HFFc6 (cell line): ENCODE results near the gene HECW1. TPM values are rescaled to one million over a fixed set of nuclear protein-coding genes. Genes with fewer than 3 reads are reported as not detected.

Experiments used
- DNase-seq: peaks from one replicate; pipeline ENCODE4 v3.0.0-alpha.2; 2018
- H3K27ac Mint-ChIP-seq: 2 replicates; pipeline ENCODE4 v1.8.0; 2020; ENCODE audit warnings: mild to moderate bottlenecking, mixed read lengths
- H3K27me3 Mint-ChIP-seq: 2 replicates; pipeline ENCODE4 v1.8.0; 2021; ENCODE audit warnings: mild to moderate bottlenecking, moderate library complexity, mixed read lengths; ENCODE audit not compliant: insufficient read depth
- H3K36me3 Mint-ChIP-seq: 2 replicates; pipeline ENCODE4 v1.8.0; 2021; ENCODE audit warnings: low read depth, mixed read lengths
- H3K4me1 Mint-ChIP-seq: 2 replicates; pipeline ENCODE4 v1.8.0; 2020; ENCODE audit warnings: low read depth, mixed read lengths
- H3K4me3 Mint-ChIP-seq: 2 replicates; pipeline ENCODE4 v1.8.0; 2020; ENCODE audit warnings: mild to moderate bottlenecking, moderate library complexity, mixed read lengths
- H3K9me3 Mint-ChIP-seq: 2 replicates; pipeline ENCODE4 v1.8.0; 2020; ENCODE audit warnings: mild to moderate bottlenecking, mixed read lengths
- total RNA-seq, 6 experiments: library from RNA; stranded (reverse); fragmentation: NEBNext Ultra II Directional; extraction: Animal tissue kit (Norgen Biotek cat#: 25700); gene quantifications; 2 replicates in 1 of 6; 3 replicates in 5 of 6; pipeline ENCODE4 v1.2.3, GENCODE V29; 2021
- TF ChIP-seq, protein P1 (sequence below): fragments of 200-600 bp; sonication (generic); IDR thresholded peaks from 2 replicates; pipeline ENCODE4 v1.5.0; 2021; ENCODE audit warnings: antibody characterized with exemption, mild to moderate bottlenecking

HECW1 gene
- total RNA-seq, 6 experiments from 2014 or later: 3.4 to 6.5 (median 5.3) TPM

- H3K9me3 Mint-ChIP-seq: no peaks in the 10 kb centered on the region
- no peak overlapping the region for H3K27ac Mint-ChIP-seq
- H3K4me1 Mint-ChIP-seq: peaks cover 9% of the 10 kb centered on the region
- H3K27me3 Mint-ChIP-seq: no peaks in the 10 kb centered on the region
- H3K4me3 Mint-ChIP-seq: no peak overlapping the region
- no peaks in the 10 kb centered on the region for H3K36me3 Mint-ChIP-seq
- DNase-seq: no peak
- TF ChIP-seq, protein P1, sequence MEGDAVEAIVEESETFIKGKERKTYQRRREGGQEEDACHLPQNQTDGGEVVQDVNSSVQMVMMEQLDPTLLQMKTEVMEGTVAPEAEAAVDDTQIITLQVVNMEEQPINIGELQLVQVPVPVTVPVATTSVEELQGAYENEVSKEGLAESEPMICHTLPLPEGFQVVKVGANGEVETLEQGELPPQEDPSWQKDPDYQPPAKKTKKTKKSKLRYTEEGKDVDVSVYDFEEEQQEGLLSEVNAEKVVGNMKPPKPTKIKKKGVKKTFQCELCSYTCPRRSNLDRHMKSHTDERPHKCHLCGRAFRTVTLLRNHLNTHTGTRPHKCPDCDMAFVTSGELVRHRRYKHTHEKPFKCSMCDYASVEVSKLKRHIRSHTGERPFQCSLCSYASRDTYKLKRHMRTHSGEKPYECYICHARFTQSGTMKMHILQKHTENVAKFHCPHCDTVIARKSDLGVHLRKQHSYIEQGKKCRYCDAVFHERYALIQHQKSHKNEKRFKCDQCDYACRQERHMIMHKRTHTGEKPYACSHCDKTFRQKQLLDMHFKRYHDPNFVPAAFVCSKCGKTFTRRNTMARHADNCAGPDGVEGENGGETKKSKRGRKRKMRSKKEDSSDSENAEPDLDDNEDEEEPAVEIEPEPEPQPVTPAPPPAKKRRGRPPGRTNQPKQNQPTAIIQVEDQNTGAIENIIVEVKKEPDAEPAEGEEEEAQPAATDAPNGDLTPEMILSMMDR: no peak
Measured at GRCh38 chr7:43242628-43243255, 130.3 kb downstream of the HECW1 start.

DNA sequence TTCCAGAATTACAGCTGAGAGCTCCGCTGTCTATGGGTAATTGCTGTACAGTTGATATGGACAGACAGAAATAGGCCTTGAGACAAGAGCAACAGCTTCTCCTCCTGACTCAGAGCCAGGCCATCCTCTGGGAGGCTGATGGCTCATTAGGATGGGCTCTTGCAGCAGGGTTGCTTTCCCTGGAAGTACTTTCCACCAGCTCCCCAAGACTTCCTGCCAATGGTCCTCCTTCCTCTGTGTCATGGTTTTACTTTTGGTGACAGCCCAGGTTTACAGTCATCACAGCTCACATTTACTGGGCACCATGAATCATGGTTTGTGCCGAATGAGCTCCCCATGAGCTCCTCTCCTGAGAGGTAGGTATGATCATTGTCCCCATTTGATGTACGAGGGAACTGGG lies 131.8 kb downstream of the HECW1 start:
- peak; percentile 47 for DNase-seq

DNA sequence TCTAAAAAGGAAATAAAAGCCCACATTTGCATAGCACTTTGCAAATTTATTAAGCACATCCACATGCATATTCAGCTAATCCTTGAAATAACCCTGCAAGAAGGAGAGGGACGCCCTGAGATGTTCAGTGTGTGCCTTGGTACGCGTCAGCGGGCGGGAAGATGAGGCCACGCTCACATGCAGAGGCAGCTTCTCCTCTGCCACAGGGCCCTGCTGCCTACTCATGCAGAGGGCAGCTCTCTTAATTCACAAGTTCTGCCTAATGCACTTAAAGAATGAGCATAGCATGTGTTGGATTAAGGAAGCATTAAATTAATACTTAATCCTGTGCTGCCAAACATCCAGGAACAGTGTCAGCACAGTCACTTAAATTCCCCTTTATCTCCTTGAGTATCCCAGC lies 132.3 kb downstream of the HECW1 start:
- no peaks in the 10 kb centered on the region for H3K27me3 Mint-ChIP-seq
- H3K4me3 Mint-ChIP-seq: no peak overlapping the region
- DNase-seq: no peak
- no peaks in the 10 kb centered on the region for H3K36me3 Mint-ChIP-seq
- no peaks in the 10 kb centered on the region for H3K9me3 Mint-ChIP-seq
- TF ChIP-seq, protein P1: no peak
- peak overlapping the region; percentile 47; the same call in 1 of the 2 replicates for H3K27ac Mint-ChIP-seq
- H3K4me1 Mint-ChIP-seq: peaks cover 29% of the 10 kb centered on the region

More for the DNA sequence above, 131.8 kb downstream of the HECW1 start:
- Mint-ChIP-seq H3K9me3 (no peaks in the 10 kb centered on the region), H3K36me3 (no peaks in the 10 kb centered on the region), H3K27ac (peak overlapping the region; percentile 47; the same call in 1 of the 2 replicates), H3K4me1 (peaks cover 24% of the 10 kb centered on the region), H3K27me3 (no peaks in the 10 kb centered on the region), H3K4me3 (no peak overlapping the region)
- TF ChIP-seq, protein P1: no peak

- peaks cover 8% of the 10 kb centered on the region; the same call in 1 of the 2 replicates for H3K36me3 Mint-ChIP-seq
- TF ChIP-seq, protein P1: no peak
- no peaks in the 10 kb centered on the region for H3K9me3 Mint-ChIP-seq
- peaks cover 2% of the 10 kb centered on the region; the same call in 1 of the 2 replicates for H3K27me3 Mint-ChIP-seq
- no peak overlapping the region; the same call in 1 of the 2 replicates for H3K4me3 Mint-ChIP-seq
- H3K27ac Mint-ChIP-seq: peak overlapping the region; percentile 62
- peaks cover 46% of the 10 kb centered on the region for H3K4me1 Mint-ChIP-seq
- no peak for DNase-seq
Measured at GRCh38 chr7:43247757-43248156, 135.3 kb downstream of the HECW1 start.

GRCh38 chr7:43248553-43248952 lies 136.1 kb downstream of the HECW1 start:
- TF ChIP-seq, protein P1: no peak
- H3K4me3 Mint-ChIP-seq: peak overlapping the region; percentile 87
- H3K4me1 Mint-ChIP-seq: peaks cover 46% of the 10 kb centered on the region
- DNase-seq: no peak
- peaks cover 8% of the 10 kb centered on the region; the same call in 1 of the 2 replicates for H3K36me3 Mint-ChIP-seq
- H3K9me3 Mint-ChIP-seq: no peaks in the 10 kb centered on the region
- peak overlapping the region; percentile 87 for H3K27ac Mint-ChIP-seq
- H3K27me3 Mint-ChIP-seq: peaks cover 2% of the 10 kb centered on the region; the same call in 1 of the 2 replicates
